WERI-Rb-1 (cell line): ENCODE measurements around the gene B4GALNT3.

ENCODE experiments used
- DNase-seq: peaks from one replicate; pipeline ENCODE4 v3.0.0-alpha.2; 2020
- H3K27ac ChIP-seq: fragments of 250-450 bp; sonication (Bioruptor Pico); 2 replicates; pipeline ENCODE4 v1.5.1; 2020; ENCODE audit warnings: mild to moderate bottlenecking, moderate library complexity
- H3K27me3 ChIP-seq: fragments of 250-450 bp; sonication (Bioruptor Pico); 2 replicates; pipeline ENCODE4 v1.5.1; 2021; ENCODE audit warnings: mild to moderate bottlenecking, low read depth, moderate library complexity; ENCODE audit not compliant: insufficient read depth, severe bottlenecking
- H3K36me3 ChIP-seq: fragments of 250-450 bp; sonication (Bioruptor Pico); 2 replicates; pipeline ENCODE4 v1.5.1; 2020; ENCODE audit warnings: mild to moderate bottlenecking, moderate library complexity
- H3K4me3 ChIP-seq: 2 replicates; pipeline ENCODE4 v1.5.1; 2011; ENCODE audit warnings: low read depth, mild to moderate bottlenecking, control low read depth, low read length
- H3K9me3 ChIP-seq: fragments of 250-450 bp; sonication (Bioruptor Pico); 2 replicates; pipeline ENCODE4 v1.5.1; 2021; ENCODE audit warnings: mild to moderate bottlenecking, moderate library complexity; ENCODE audit not compliant: severe bottlenecking
- TF ChIP-seq, protein P1 (sequence below): IDR thresholded peaks from 2 replicates; pipeline ENCODE4 v1.5.1; 2011; ENCODE audit warnings: low read depth, mild to moderate bottlenecking, control low read depth, inconsistent platforms, low read length

Gene B4GALNT3

DNA sequence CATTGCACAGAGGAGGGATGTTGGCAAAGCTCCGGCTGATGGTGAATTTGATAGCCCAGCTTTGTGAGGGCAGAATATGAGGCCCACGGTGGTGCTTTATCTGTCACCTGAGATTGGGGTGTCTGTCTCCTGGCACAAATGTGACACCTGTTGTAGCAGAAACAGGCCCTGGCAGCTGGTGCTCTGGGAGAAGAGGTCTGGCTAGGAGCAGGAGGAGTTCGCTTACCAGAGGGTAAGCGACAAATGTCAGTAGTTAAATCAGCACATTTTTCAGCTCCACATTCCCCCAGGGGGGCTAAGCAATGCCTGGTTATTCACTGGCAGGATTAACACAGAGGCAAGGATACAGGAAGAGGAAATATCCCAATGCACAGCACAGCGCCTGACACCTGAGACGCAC is 71.1 kb downstream of the B4GALNT3 start:
- TF ChIP-seq, protein P1, sequence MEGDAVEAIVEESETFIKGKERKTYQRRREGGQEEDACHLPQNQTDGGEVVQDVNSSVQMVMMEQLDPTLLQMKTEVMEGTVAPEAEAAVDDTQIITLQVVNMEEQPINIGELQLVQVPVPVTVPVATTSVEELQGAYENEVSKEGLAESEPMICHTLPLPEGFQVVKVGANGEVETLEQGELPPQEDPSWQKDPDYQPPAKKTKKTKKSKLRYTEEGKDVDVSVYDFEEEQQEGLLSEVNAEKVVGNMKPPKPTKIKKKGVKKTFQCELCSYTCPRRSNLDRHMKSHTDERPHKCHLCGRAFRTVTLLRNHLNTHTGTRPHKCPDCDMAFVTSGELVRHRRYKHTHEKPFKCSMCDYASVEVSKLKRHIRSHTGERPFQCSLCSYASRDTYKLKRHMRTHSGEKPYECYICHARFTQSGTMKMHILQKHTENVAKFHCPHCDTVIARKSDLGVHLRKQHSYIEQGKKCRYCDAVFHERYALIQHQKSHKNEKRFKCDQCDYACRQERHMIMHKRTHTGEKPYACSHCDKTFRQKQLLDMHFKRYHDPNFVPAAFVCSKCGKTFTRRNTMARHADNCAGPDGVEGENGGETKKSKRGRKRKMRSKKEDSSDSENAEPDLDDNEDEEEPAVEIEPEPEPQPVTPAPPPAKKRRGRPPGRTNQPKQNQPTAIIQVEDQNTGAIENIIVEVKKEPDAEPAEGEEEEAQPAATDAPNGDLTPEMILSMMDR = no peak
- Histone ChIP-seq H3K27me3 (no peaks in the 10 kb centered on the region), H3K9me3 (peaks cover 19% of the 10 kb centered on the region), H3K27ac (peak overlapping the region; percentile 75), H3K36me3 (no peaks in the 10 kb centered on the region; the same call in 1 of the 2 replicates), H3K4me3 (peak overlapping the region; percentile 6; the same call in 1 of the 2 replicates)
- DNase-seq = peak; percentile 49

DNA sequence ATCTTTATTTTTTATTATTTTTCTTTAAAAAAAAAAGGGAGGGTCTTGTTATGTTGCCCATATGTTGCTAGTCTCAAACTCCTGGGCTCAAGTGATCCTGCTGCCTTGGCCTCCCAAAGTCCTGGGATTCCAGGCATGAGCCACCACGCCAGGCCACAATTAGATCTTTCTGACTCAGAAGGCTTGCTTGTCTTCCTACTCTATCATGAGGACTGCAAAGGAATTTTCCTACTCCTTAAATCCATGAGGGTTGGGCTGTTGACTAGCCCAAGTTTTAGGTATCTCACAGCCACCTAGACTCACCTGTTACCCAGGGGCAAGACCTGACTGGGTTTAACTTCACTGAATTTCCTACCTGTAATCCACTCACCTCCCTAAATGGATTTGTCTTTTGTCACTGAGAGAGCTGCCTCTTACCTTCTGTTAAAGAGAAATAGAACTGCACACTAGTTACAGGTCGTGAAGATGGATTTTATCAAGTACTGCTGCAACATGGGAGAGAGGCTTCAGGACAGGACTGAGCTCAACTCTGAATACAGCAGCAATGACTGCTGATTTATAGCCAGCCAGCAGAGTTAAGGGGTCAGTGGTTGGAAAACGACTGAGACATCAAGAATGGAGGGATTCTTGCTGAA is 72.3 kb downstream of the B4GALNT3 start:
- Histone ChIP-seq H3K27ac (no peak overlapping the region; the same call in 1 of the 2 replicates), H3K27me3 (no peaks in the 10 kb centered on the region)
- TF ChIP-seq, protein P1 = no peak

DNA sequence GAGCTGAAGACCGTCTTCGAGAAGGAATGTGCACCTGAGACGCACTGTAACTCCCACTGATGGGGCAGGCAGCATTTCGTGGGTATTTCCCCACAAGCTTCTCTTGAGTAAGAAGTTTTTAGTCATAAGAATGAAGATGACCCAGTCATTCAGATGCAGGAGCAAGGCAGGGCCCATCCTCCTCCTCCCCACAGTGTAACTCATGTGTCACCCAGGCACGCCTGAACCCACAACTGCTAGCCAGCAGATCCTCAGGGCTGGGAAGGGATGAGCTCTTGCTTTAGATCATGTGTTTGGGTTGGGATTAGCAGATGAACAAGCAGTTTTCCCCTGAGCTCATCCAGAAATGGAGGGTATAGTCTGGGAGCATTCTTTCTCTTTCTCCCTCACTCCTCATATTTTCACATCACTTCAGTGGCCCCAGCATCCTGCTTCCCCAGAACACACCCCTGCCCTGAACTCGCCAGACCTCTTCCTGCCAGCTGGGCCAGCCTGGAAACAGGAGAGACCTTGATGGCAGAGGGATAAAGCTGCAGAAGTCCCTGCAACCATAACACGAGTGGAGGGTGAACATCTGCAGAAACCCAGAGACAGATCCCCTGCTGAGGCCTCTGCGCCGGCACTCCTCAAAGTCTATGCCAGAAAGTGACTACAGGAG is 73.3 kb downstream of the B4GALNT3 start:
- H3K9me3 ChIP-seq = peaks cover 19% of the 10 kb centered on the region
- no peak overlapping the region for H3K4me3 ChIP-seq
- peak; percentile 35 for DNase-seq
- H3K27ac ChIP-seq = peak overlapping the region; percentile 36
- TF ChIP-seq, protein P1 = no peak
- no peaks in the 10 kb centered on the region; the same call in 1 of the 2 replicates for H3K36me3 ChIP-seq
- no peaks in the 10 kb centered on the region for H3K27me3 ChIP-seq

More for the DNA sequence above, 72.3 kb downstream of the B4GALNT3 start:
- no peaks in the 10 kb centered on the region; the same call in 1 of the 2 replicates for H3K36me3 ChIP-seq
- H3K9me3 ChIP-seq = peaks cover 19% of the 10 kb centered on the region
- no peak for DNase-seq
- H3K4me3 ChIP-seq = no peak overlapping the region

DNA sequence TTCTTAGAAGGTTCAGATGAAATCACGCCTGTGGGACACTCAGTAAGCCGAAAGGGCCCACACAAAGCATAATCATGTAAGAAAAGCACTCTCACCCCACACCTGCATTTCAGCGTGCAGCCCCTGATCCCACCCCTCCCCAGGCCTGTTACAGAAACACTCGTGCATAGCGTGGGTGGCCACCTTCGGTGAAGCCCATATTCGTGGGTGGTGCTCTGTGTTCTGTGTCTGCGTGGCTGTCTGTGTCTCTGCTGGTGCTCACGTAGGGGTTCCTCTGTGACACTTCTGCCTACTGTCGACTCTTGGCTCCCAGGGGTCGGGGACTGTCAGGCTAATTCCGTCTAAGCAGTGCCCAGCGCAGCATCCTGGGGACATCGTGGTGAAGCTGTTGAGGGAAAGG is 74.0 kb downstream of the B4GALNT3 start:
- H3K27ac ChIP-seq = peak overlapping the region; percentile 36
- no peak overlapping the region for H3K4me3 ChIP-seq
- H3K9me3 ChIP-seq = peaks cover 17% of the 10 kb centered on the region
- DNase-seq = no peak
- H3K36me3 ChIP-seq = no peaks in the 10 kb centered on the region; the same call in 1 of the 2 replicates
- H3K27me3 ChIP-seq = no peaks in the 10 kb centered on the region
- TF ChIP-seq, protein P1 = no peak

DNA sequence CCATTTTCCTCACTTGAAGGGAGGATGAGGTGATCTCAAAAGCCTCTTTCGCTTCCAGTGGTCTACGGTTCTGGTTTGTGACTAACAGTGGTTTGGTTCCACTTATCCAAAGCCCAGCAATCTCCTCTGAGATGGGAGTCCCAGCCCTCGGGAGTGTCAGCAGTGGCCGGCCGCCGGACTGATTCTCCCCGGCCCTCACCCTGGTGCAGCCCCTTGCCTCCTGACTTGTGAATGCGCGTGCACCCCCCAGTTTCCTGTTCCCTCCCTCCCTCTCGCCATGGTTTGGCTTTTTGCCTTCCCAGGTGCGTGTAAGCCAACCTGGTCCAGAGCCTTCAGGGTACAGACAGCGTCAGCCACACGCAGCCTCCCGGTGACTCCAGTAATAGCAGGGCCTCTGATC is 74.5 kb downstream of the B4GALNT3 start:
- no peak overlapping the region for H3K27ac ChIP-seq
- no peak for DNase-seq
- H3K9me3 ChIP-seq = peaks cover 12% of the 10 kb centered on the region
- no peak overlapping the region for H3K4me3 ChIP-seq
- no peaks in the 10 kb centered on the region for H3K27me3 ChIP-seq
- no peaks in the 10 kb centered on the region; the same call in 1 of the 2 replicates for H3K36me3 ChIP-seq
- TF ChIP-seq, protein P1 = no peak
